HG02840 (cell line): ENCODE data around the gene RAPGEF1.

ENCODE experiments used
- ATAC-seq: cut with Tn5 transposase; IDR thresholded peaks from one replicate; pipeline ENCODE4 v1.9.1; 2021; ENCODE audit warnings: mild to moderate bottlenecking, moderate library complexity, moderate number of reproducible peaks; ENCODE audit not compliant: unreplicated experiment, low FRiP score

The RAPGEF1 gene

GRCh38 chr9:131578731-131579504, 161.0 kb downstream of the RAPGEF1 start:
- ATAC-seq, result no peak

GRCh38 chr9:131578021-131578420, 161.9 kb downstream of the RAPGEF1 start:
- ATAC-seq, result no peak

- ATAC-seq, result no peak
Observed at GRCh38 chr9:131577005-131578000, 162.6 kb downstream of the RAPGEF1 start.

GRCh38 chr9:131575946-131576853, 163.7 kb downstream of the RAPGEF1 start:
- ATAC-seq, result no peak

GRCh38 chr9:131574730-131575640, 164.9 kb downstream of the RAPGEF1 start:
- ATAC-seq, result no peak

- ATAC-seq, result no peak
Observed at GRCh38 chr9:131567910-131568309, 172.0 kb downstream of the RAPGEF1 start.

GRCh38 chr9:131566158-131566557, 173.7 kb downstream of the RAPGEF1 start:
- no peak for ATAC-seq

GRCh38 chr9:131565369-131565768, 174.5 kb downstream of the RAPGEF1 start:
- ATAC-seq, result no peak

- ATAC-seq, result no peak
Observed at GRCh38 chr9:131562032-131562959, 177.6 kb downstream of the RAPGEF1 start.

GRCh38 chr9:131559421-131560000, 180.4 kb downstream of the RAPGEF1 start:
- ATAC-seq, result no peak

GRCh38 chr9:131557855-131558548, 181.9 kb downstream of the RAPGEF1 start:
- ATAC-seq, result no peak

GRCh38 chr9:131555841-131556673, 183.8 kb downstream of the RAPGEF1 start:
- no peak for ATAC-seq

- ATAC-seq, result no peak
Observed at GRCh38 chr9:131554843-131555351, 185.0 kb downstream of the RAPGEF1 start.

- ATAC-seq, result no peak
Observed at GRCh38 chr9:131554087-131554842, 185.6 kb downstream of the RAPGEF1 start.

GRCh38 chr9:131552030-131552429, 187.8 kb downstream of the RAPGEF1 start:
- ATAC-seq, result no peak
